OCI-LY7 (cell line): Measurements from ENCODE around the gene PTPN14. TPM values are rescaled to one million over a fixed set of nuclear protein-coding genes. Genes with fewer than 3 reads are reported as not detected.

ENCODE experiments used
- BruUV-seq: library from RNA; stranded (reverse); fragments of 400-500 nt; replicated peaks from 2 replicates; lab custom pipeline; 2021; lab: Mats Ljungman, UMichigan
- CTCF ChIA-PET: fragments of 300-600 bp; sonication (Branson Sonifier 250); formaldehyde crosslinking; loops from one replicate; lab custom pipeline; 2022; ENCODE audit warnings: antibody characterized with exemption; ENCODE audit not compliant: unreplicated experiment; lab: Charles Lee
- POLR2A ChIA-PET: fragments of 300-600 bp; sonication (Branson Sonifier 250); formaldehyde crosslinking; loops from one replicate; lab custom pipeline; 2022; ENCODE audit warnings: antibody characterized with exemption; lab: Charles Lee
- DNase-seq: peaks from one replicate; pipeline ENCODE4 v3.0.0-alpha.2; 2015; ENCODE audit warnings: low spot score
- H2AFZ ChIP-seq: fragments of 200-600 bp; sonication (generic), shearing (Covaris generic); 2 replicates; pipeline ENCODE4 v1.6.1; 2014; ENCODE audit warnings: mild to moderate bottlenecking, antibody characterized with exemption, low read length, moderate library complexity
- H3K27ac ChIP-seq: fragments of 200-600 bp; sonication (generic); 2 replicates; pipeline ENCODE4 v1.5.1; 2014; ENCODE audit warnings: mixed run types, low read depth, mild to moderate bottlenecking, moderate library complexity, low read length, inconsistent platforms; ENCODE audit not compliant: poor library complexity, severe bottlenecking
- H3K36me3 ChIP-seq: fragments of 200-600 bp; sonication (generic); 2 replicates; pipeline ENCODE4 v1.6.1; 2014; ENCODE audit warnings: mild to moderate bottlenecking, antibody characterized with exemption, low read length, moderate library complexity, mixed read lengths; ENCODE audit not compliant: insufficient read depth
- H3K4me1 ChIP-seq: fragments of 200-600 bp; sonication (generic); 2 replicates; pipeline ENCODE4 v1.5.1; 2014; ENCODE audit warnings: mild to moderate bottlenecking, low read length; ENCODE audit not compliant: insufficient read depth, poor library complexity, severe bottlenecking
- H3K4me2 ChIP-seq: fragments of 200-600 bp; sonication (generic); 2 replicates; pipeline ENCODE4 v1.6.1; 2014; ENCODE audit warnings: mild to moderate bottlenecking, low read length
- H3K4me3 ChIP-seq: fragments of 200-600 bp; sonication (generic); 2 replicates; pipeline ENCODE4 v1.5.1; 2014; ENCODE audit warnings: mild to moderate bottlenecking, low read depth, low read length; ENCODE audit not compliant: poor library complexity, severe bottlenecking
- H3K79me2 ChIP-seq: fragments of 200-600 bp; sonication (generic); 2 replicates; pipeline ENCODE4 v1.6.1; 2016; ENCODE audit warnings: low read depth, mild to moderate bottlenecking, low read length, moderate library complexity, mixed read lengths; ENCODE audit not compliant: insufficient read depth
- H3K9me2 ChIP-seq: fragments of 200-600 bp; sonication (generic); 2 replicates; pipeline ENCODE4 v1.6.1; 2016; ENCODE audit warnings: mild to moderate bottlenecking, low read length, mixed read lengths; ENCODE audit not compliant: insufficient read depth
- H3K9me3 ChIP-seq: fragments of 200-600 bp; sonication (generic); 2 replicates; pipeline ENCODE4 v1.6.1; 2014; ENCODE audit warnings: mild to moderate bottlenecking, mixed run types, low read length, mixed read lengths
- H4K20me1 ChIP-seq: fragments of 200-600 bp; sonication (generic); 2 replicates; pipeline ENCODE4 v1.6.1; 2014; ENCODE audit warnings: mild to moderate bottlenecking, antibody characterized with exemption, low read length, moderate library complexity, mixed read lengths; ENCODE audit not compliant: insufficient read depth
- CTCF ChIP-seq: fragments of 200-600 bp; sonication (generic); conservative IDR thresholded peaks from 2 replicates; pipeline ENCODE4 v1.5.1; 2014; ENCODE audit warnings: mild to moderate bottlenecking, antibody characterized with exemption, low read length, moderate library complexity, mixed read lengths
- EZH2phosphoT487 ChIP-seq: fragments of 200-600 bp; sonication (generic); IDR thresholded peaks from 2 replicates; pipeline ENCODE4 v1.6.1; 2018; ENCODE audit warnings: low read depth, borderline replicate concordance, mild to moderate bottlenecking, mixed run types, antibody characterized with exemption, low read length, moderate library complexity, mixed read lengths
- intact Hi-C: fragments of 100-400 bp; cut with micrococcal nuclease; formaldehyde crosslinking; loops from one replicate; pipeline ENCODE4 v1.10.0; 2022; ENCODE audit not compliant: unreplicated experiment
- total RNA-seq, 2 experiments: library from RNA; depleted of rRNA in 1 of 2; stranded (reverse); fragments of >200 nt in 1 of 2; shearing (Covaris generic) in 1 of 2; gene quantifications; 2 replicates each; pipeline ENCODE4 v1.2.3, GENCODE V29; 2014 to 2022

The PTPN14 gene
- total RNA-seq, 2 experiments from 2014 or later = not detected

DNA sequence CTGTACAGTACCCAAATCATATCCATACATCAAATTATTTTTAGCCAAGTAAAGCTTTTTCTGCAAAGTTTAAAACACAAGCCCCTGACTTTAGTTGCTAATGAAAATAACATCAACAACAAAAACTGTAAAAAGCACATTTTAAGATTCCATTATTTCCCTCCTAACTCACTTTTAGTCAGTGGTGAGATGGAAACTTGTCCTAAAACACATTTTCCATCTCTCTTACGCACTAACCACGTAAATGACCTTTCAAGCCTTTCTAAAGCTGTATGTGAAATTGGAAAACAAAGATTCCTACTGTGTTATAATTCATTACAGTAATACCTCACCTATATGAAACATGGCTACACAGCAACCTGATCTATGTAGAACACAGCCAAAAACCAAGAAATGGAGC, 77.5 kb downstream of the PTPN14 start:
- Histone ChIP-seq H2AFZ (no peak overlapping the region), H3K4me2 (no peak overlapping the region), H3K4me1 (no peaks in the 10 kb centered on the region), H3K36me3 (no peaks in the 10 kb centered on the region), H4K20me1 (no peaks in the 10 kb centered on the region), H3K4me3 (no peak overlapping the region), H3K27ac (no peak overlapping the region), H3K9me2 (no peaks in the 10 kb centered on the region), H3K79me2 (no peaks in the 10 kb centered on the region), H3K9me3 (no peaks in the 10 kb centered on the region)
- DNase-seq = no peak
- POLR2A ChIA-PET = no interaction called here
- intact Hi-C loops = no loop called here
- CTCF ChIA-PET = no interaction called here
- no peak for TF ChIP-seq EZH2phosphoT487
- no peak for TF ChIP-seq CTCF
- BruUV-seq = no TSS peak

- H2AFZ ChIP-seq = no peak overlapping the region
- no peaks in the 10 kb centered on the region for H3K9me3 ChIP-seq
- intact Hi-C loops = no loop called here
- DNase-seq = no peak
- no peaks in the 10 kb centered on the region for H4K20me1 ChIP-seq
- ChIA-PET POLR2A (no interaction called here), CTCF (no interaction called here)
- no peaks in the 10 kb centered on the region for H3K36me3 ChIP-seq
- H3K4me3 ChIP-seq = no peak overlapping the region
- H3K4me1 ChIP-seq = no peaks in the 10 kb centered on the region
- H3K9me2 ChIP-seq = no peaks in the 10 kb centered on the region
- H3K27ac ChIP-seq = no peak overlapping the region
- BruUV-seq = no TSS peak
- no peaks in the 10 kb centered on the region for H3K79me2 ChIP-seq
- no peak overlapping the region for H3K4me2 ChIP-seq
- TF ChIP-seq EZH2phosphoT487 = no peak
- TF ChIP-seq CTCF = no peak
Observed at GRCh38 chr1:214473387-214473786, 78.0 kb downstream of the PTPN14 start.

DNA sequence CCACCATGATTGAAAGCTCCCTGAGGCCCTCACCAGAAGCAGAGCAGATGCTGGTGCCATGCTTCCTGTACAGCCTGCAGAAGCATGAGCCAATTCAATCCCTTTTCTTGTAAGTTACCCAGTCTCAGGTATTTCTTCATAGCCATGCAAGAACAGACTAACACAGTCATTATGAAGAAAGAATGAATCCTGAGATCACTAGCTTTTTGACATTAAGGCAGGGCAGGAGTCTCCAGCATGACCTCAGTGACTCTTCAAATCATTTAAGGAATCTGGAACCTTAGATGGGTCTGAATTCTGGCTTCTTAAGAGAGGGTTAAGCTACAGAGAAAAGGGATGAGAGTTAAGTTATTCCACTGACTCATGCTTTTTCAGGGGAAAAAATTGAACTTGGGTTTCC, 79.0 kb downstream of the PTPN14 start:
- TF ChIP-seq CTCF = no peak
- no peak for TF ChIP-seq EZH2phosphoT487
- no peak overlapping the region for H2AFZ ChIP-seq
- no peaks in the 10 kb centered on the region for H3K4me1 ChIP-seq
- intact Hi-C loops = no loop called here
- no TSS peak for BruUV-seq
- POLR2A ChIA-PET = no interaction called here
- no peaks in the 10 kb centered on the region for H4K20me1 ChIP-seq
- H3K4me3 ChIP-seq = no peak overlapping the region
- H3K9me3 ChIP-seq = no peaks in the 10 kb centered on the region
- no peak for DNase-seq
- no peak overlapping the region for H3K27ac ChIP-seq
- CTCF ChIA-PET = no interaction called here
- no peak overlapping the region for H3K4me2 ChIP-seq
- H3K9me2 ChIP-seq = no peaks in the 10 kb centered on the region
- H3K36me3 ChIP-seq = no peaks in the 10 kb centered on the region
- no peaks in the 10 kb centered on the region for H3K79me2 ChIP-seq
